ENCODE measurements around the gene MPRIP. TPM values are rescaled to one million over a fixed set of nuclear protein-coding genes. Genes with fewer than 3 reads are reported as not detected.

The MPRIP gene
- total and polyA plus RNA-seq, 3 experiments from 2014 or later = 40.3 to 184 (median 174) TPM

DNA sequence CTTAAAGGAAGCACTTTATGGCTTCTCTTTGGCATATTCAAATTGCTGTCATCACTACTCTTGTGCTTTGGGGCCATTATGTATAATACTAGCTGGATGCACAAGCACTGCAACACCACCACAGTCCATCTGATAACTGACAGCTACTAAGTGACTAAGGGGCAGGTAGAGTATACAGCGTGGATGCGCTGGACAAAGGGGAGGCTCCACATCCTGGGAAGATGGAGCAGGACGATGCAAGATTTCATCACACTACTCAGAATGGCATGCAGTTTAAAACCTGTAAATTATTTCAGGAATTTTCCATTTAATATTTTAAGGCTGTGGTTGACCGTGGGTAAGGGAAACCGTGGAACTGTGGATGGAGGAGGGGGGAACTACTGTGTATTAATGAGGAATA, 25.0 kb downstream of the MPRIP start:
- POLR2A ChIA-PET = interaction anchor here (0.7 kb wide), 1 partner anchor 68 kb away, joined by 8 read pairs; no protein-coding TSS in a partner anchor
- no peaks in the 10 kb centered on the region for H3K27me3 Mint-ChIP-seq
- H3K4me1 Mint-ChIP-seq = peaks cover 63 to 91% (median 84%) of the 10 kb centered on the region in 3 donors
- no peak overlapping the region for H3K4me3 Mint-ChIP-seq
- Histone ChIP-seq H3K27ac (ENCODE audit: low read depth, low read length) (no peak overlapping the region), H3K4me1 (ENCODE audit: insufficient read depth, low read length) (peaks cover 19% of the 10 kb centered on the region), H3K9me3 (ENCODE audit: low read length) (peaks cover 5% of the 10 kb centered on the region), H3K4me3 (ENCODE audit: low read length) (no peak overlapping the region), H3K27me3 (ENCODE audit: insufficient read depth, low read length, poor library complexity, severe bottlenecking) (no peaks in the 10 kb centered on the region), H3K36me3 (ENCODE audit: insufficient read depth, low read length) (no peaks in the 10 kb centered on the region)
- CTCF ChIA-PET = no interaction called here
- peaks cover 0 to 7% (median 0%) of the 10 kb centered on the region in 5 donors for H3K9me3 Mint-ChIP-seq
- H3K36me3 Mint-ChIP-seq = peaks cover 9 to 36% (median 13%) of the 10 kb centered on the region in 3 donors
- DNase-seq = no peak
- peak overlapping the region in 2 of 8 donors; percentile 55 to 85 for H3K27ac Mint-ChIP-seq

DNA sequence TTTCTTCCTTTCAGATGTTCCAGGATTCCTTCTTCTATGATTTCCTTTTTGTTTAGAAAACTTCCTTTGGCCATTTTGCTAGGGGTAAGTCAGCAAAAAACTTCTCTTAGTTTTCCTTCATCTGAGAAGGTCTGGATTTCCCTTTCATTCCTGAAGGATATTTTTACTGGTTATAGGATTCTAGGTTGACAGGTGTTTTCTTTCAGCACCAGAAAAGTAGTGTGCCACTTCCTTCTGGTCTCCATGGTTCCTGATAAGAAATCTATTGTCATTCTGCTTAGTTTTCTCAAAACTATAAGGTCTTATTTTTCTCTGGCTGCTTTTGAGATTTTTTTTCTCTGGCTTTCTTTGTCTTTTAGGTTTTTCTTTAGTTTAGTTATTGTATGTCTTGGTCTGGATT, 27.6 kb downstream of the MPRIP start:
- no peaks in the 10 kb centered on the region for H3K27me3 Mint-ChIP-seq
- H3K27ac ChIP-seq (ENCODE audit: low read depth, low read length) = no peak overlapping the region
- H3K36me3 ChIP-seq (ENCODE audit: insufficient read depth, low read length) = no peaks in the 10 kb centered on the region
- no peak for DNase-seq
- H3K27ac Mint-ChIP-seq = peak overlapping the region in 3 of 8 donors; percentile 52 to 78 (median 71)
- no peak overlapping the region for H3K4me3 ChIP-seq (ENCODE audit: low read length)
- H3K9me3 ChIP-seq (ENCODE audit: low read length) = peaks cover 5% of the 10 kb centered on the region
- H3K9me3 Mint-ChIP-seq = peaks cover 0 to 7% (median 0%) of the 10 kb centered on the region in 5 donors
- H3K4me1 Mint-ChIP-seq = peaks cover 63 to 90% (median 79%) of the 10 kb centered on the region in 3 donors
- no peaks in the 10 kb centered on the region for H3K27me3 ChIP-seq (ENCODE audit: insufficient read depth, low read length, poor library complexity, severe bottlenecking)
- H3K4me3 Mint-ChIP-seq = no peak overlapping the region
- ChIA-PET POLR2A (no interaction called here), CTCF (no interaction called here)
- peaks cover 9 to 33% (median 15%) of the 10 kb centered on the region in 3 donors for H3K36me3 Mint-ChIP-seq
- H3K4me1 ChIP-seq (ENCODE audit: insufficient read depth, low read length) = peaks cover 31% of the 10 kb centered on the region

DNA sequence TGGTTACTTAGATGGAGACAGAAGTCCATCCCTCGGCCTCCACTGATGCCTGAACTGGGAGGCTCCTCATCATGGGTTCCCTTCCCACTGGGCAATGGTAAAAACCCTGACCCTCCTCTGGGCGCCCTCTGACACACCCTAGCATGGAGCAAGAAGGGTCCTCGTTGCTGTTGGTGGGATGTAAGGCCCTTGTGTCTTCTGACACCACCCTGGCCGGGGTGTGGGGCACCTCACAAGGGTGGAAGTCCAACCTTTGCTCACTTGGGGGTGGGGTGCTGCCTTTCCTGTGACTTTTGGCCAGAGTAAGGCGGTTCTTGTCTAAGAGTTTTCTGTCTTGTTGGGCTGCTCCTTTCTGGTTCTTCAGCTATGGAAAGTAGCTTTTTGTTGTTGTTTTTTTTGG, 28.7 kb downstream of the MPRIP start:
- peaks cover 5% of the 10 kb centered on the region for H3K9me3 ChIP-seq (ENCODE audit: low read length)
- peaks cover 9 to 38% (median 17%) of the 10 kb centered on the region in 3 donors for H3K36me3 Mint-ChIP-seq
- no peak overlapping the region for H3K4me3 ChIP-seq (ENCODE audit: low read length)
- H3K4me1 ChIP-seq (ENCODE audit: insufficient read depth, low read length) = peaks cover 32% of the 10 kb centered on the region
- peak overlapping the region in 2 of 8 donors; percentile 51 to 78 for H3K27ac Mint-ChIP-seq
- H3K27me3 ChIP-seq (ENCODE audit: insufficient read depth, low read length, poor library complexity, severe bottlenecking) = no peaks in the 10 kb centered on the region
- peaks cover 61 to 89% (median 78%) of the 10 kb centered on the region in 3 donors for H3K4me1 Mint-ChIP-seq
- no peaks in the 10 kb centered on the region for H3K27me3 Mint-ChIP-seq
- peak overlapping the region in 1 of 7 donors; percentile 48 for H3K4me3 Mint-ChIP-seq
- CTCF ChIA-PET = interaction anchor here (0.6 to 1.5 kb wide), 2 partner anchors 9 to 516 kb away, joined by 3 read pairs; no protein-coding TSS in a partner anchor
- no peak for DNase-seq
- H3K36me3 ChIP-seq (ENCODE audit: insufficient read depth, low read length) = no peaks in the 10 kb centered on the region
- POLR2A ChIA-PET = no interaction called here
- no peak overlapping the region for H3K27ac ChIP-seq (ENCODE audit: low read depth, low read length)
- H3K9me3 Mint-ChIP-seq = peaks cover 0 to 7% (median 0%) of the 10 kb centered on the region in 5 donors

DNA sequence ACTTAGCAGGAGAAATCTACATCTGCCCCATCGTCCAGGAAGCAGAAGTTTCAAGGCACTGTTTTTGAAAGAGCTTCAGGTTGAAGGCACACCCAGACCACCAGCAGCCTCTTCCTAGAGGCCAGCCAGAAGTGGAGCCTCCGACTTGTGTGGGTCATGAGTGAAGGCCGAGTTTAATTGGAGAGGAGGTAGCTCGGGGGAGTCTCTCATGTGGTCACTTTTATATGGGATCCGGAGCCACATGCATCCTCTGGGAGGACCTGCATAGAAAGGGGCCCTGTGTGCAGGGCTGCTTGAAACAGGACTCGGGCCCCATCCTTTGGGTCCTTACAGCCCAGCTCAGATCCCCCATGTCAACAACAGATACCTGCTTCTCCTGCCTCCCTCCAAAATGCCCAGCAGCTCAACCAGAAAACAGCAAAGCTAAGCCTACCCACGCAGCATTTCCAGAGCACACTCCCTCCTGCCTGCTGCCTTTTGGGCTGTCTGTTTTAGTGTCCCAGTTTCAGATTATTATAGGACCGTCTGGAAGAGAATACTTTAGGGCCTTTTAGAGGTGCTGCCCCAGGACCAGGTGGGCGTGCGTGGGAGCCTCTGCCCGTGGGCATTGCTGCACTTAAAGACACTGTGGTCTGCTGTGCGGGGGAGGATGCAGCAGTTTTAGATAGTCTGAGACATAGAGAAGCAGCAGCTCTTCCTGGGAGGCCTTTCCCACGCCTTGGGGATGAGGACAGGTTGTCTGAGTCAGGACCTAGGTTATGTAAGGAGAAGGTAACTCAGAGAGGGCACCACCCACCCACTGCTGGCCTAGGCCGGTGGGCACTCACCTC, 29.5 kb downstream of the MPRIP start:
- Mint-ChIP-seq H3K36me3 (peaks cover 9 to 44% (median 20%) of the 10 kb centered on the region in 3 donors), H3K4me1 (peaks cover 59 to 87% (median 76%) of the 10 kb centered on the region in 3 donors), H3K27me3 (no peaks in the 10 kb centered on the region), H3K4me3 (no peak overlapping the region), H3K27ac (peak overlapping the region in 4 of 8 donors; percentile 17 to 61 (median 54)), H3K9me3 (peaks cover 0 to 7% (median 0%) of the 10 kb centered on the region in 5 donors)
- peak in 1 of 5 donors; percentile 15 for DNase-seq
- ChIA-PET POLR2A (no interaction called here), CTCF (interaction anchor here (1.5 kb wide), 1 partner anchor 9 kb away, joined by 3 read pairs; no protein-coding TSS in a partner anchor)
- peaks cover 28% of the 10 kb centered on the region for H3K4me1 ChIP-seq (ENCODE audit: insufficient read depth, low read length)
- peaks cover 5% of the 10 kb centered on the region for H3K9me3 ChIP-seq (ENCODE audit: low read length)
- H3K4me3 ChIP-seq (ENCODE audit: low read length) = no peak overlapping the region
- H3K27me3 ChIP-seq (ENCODE audit: insufficient read depth, low read length, poor library complexity, severe bottlenecking) = no peaks in the 10 kb centered on the region
- no peaks in the 10 kb centered on the region for H3K36me3 ChIP-seq (ENCODE audit: insufficient read depth, low read length)
- no peak overlapping the region for H3K27ac ChIP-seq (ENCODE audit: low read depth, low read length)

DNA sequence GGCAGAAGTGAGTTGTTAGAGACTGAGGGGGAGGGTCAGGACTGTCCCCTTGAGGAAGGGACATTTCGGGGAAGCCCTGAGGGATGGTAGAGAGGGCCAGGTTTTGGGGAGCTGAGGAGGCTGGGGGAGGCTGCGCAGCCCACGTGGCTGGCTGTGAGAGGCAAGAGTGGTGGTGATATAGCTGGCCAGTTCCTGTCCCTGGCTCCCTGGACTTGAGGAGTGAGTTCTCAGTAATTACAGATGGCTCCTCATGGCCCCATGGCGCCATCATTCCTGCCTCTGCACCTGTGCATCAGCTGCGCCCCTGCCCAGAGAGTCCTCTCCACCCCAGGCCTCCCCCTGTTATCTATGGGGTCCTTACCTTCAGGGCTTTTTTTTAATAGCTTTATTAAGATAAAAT, 30.3 kb downstream of the MPRIP start:
- Mint-ChIP-seq H3K4me1 (peaks cover 53 to 80% (median 74%) of the 10 kb centered on the region in 3 donors), H3K27ac (peak overlapping the region in 4 of 8 donors; percentile 17 to 83 (median 60)), H3K27me3 (no peaks in the 10 kb centered on the region), H3K9me3 (peaks cover 0 to 7% (median 0%) of the 10 kb centered on the region in 5 donors), H3K4me3 (peak overlapping the region in 1 of 7 donors; percentile 39), H3K36me3 (peaks cover 9 to 51% (median 21%) of the 10 kb centered on the region in 3 donors)
- ChIA-PET POLR2A (no interaction called here), CTCF (no interaction called here)
- peaks cover 4% of the 10 kb centered on the region for H3K36me3 ChIP-seq (ENCODE audit: insufficient read depth, low read length)
- H3K4me1 ChIP-seq (ENCODE audit: insufficient read depth, low read length) = peaks cover 28% of the 10 kb centered on the region
- peaks cover 5% of the 10 kb centered on the region for H3K9me3 ChIP-seq (ENCODE audit: low read length)
- H3K27ac ChIP-seq (ENCODE audit: low read depth, low read length) = no peak overlapping the region
- H3K27me3 ChIP-seq (ENCODE audit: insufficient read depth, low read length, poor library complexity, severe bottlenecking) = no peaks in the 10 kb centered on the region
- DNase-seq = peak in 1 of 5 donors; percentile 9
- no peak overlapping the region for H3K4me3 ChIP-seq (ENCODE audit: low read length)

DNA sequence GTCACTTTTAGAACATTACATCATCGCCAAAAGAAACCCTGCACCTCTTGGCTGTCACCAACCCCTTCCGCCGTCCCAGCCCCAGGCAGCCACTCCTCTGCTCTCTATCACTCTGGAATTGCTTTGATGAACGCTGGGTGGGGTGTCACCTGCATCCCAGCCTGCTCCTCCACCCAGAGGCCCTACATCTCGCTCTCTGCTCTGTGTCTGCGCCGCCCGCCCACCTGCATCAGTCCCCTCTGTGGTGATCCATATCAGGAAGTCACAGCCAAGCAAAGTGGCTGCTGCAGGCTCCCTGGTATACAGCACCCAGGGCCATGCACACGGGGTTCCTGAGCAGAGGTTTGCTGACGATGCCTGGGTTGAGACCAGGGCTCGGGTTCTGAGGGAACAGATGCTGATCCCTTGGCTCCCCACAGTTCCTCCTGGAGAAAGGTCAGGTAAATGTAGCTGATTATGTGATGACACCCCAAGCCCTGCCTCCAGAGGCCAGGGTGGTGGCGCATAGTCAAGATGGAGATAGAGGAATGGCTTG, 30.8 kb downstream of the MPRIP start:
- CTCF ChIA-PET = no interaction called here
- Mint-ChIP-seq H3K36me3 (peaks cover 12 to 55% (median 21%) of the 10 kb centered on the region in 3 donors), H3K27ac (peak overlapping the region in 3 of 8 donors; percentile 60 to 78 (median 73)), H3K9me3 (peaks cover 0 to 7% (median 0%) of the 10 kb centered on the region in 5 donors), H3K4me1 (peaks cover 50 to 77% (median 74%) of the 10 kb centered on the region in 3 donors), H3K4me3 (no peak overlapping the region), H3K27me3 (no peaks in the 10 kb centered on the region)
- no peak overlapping the region for H3K4me3 ChIP-seq (ENCODE audit: low read length)
- peaks cover 28% of the 10 kb centered on the region for H3K4me1 ChIP-seq (ENCODE audit: insufficient read depth, low read length)
- H3K27ac ChIP-seq (ENCODE audit: low read depth, low read length) = no peak overlapping the region
- POLR2A ChIA-PET = no interaction called here
- H3K36me3 ChIP-seq (ENCODE audit: insufficient read depth, low read length) = peaks cover 10% of the 10 kb centered on the region
- peak in 1 of 5 donors; percentile 26 for DNase-seq
- H3K27me3 ChIP-seq (ENCODE audit: insufficient read depth, low read length, poor library complexity, severe bottlenecking) = no peaks in the 10 kb centered on the region
- H3K9me3 ChIP-seq (ENCODE audit: low read length) = peaks cover 5% of the 10 kb centered on the region

DNA sequence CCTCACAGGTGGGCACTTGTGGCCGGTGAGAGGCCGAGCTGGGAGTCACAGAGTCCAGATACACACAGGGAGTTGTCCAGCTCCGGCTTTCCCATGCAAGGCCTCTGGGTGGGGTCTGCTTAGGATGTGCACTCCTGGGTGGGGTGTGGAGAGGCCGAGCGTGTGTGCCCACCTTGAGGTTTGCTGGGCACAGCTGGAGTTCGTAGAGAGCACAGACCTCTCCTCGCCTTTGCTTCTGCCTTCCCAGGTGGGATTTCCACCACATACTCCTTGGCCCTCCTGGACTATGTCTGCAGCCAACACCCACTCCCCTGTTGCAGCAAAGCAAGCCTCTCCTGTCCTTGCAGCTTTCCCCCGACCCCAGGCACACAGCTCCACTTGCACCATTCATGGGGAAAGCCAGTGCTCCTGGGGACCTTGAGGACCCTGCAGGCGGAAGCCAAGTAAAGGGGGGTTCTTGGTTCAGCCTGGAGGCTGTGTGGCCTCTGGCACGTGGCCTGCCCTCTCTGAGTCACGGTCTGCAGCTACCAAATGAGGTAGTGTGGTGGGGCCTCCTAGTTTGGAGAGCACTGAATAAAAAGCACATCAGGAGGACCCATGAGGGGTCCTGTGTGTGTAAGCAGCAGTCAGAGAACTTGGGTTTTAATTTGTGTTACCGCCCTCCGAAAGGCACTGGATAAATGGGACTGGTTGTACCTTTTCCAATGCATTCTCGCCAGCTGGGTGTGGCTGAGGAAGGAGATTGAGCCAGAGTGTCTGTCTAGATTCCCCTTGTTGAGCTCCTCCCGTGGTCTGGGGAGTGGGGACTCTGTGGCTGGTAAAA, 31.5 kb downstream of the MPRIP start:
- Histone ChIP-seq H3K36me3 (ENCODE audit: insufficient read depth, low read length) (peaks cover 12% of the 10 kb centered on the region), H3K27ac (ENCODE audit: low read depth, low read length) (no peak overlapping the region), H3K27me3 (ENCODE audit: insufficient read depth, low read length, poor library complexity, severe bottlenecking) (no peaks in the 10 kb centered on the region), H3K9me3 (ENCODE audit: low read length) (peaks cover 5% of the 10 kb centered on the region), H3K4me3 (ENCODE audit: low read length) (no peak overlapping the region), H3K4me1 (ENCODE audit: insufficient read depth, low read length) (peaks cover 28% of the 10 kb centered on the region)
- Mint-ChIP-seq H3K9me3 (peaks cover 0 to 7% (median 0%) of the 10 kb centered on the region in 5 donors), H3K36me3 (peaks cover 12 to 62% (median 21%) of the 10 kb centered on the region in 3 donors), H3K4me1 (peaks cover 49 to 75% (median 71%) of the 10 kb centered on the region in 3 donors), H3K27me3 (no peaks in the 10 kb centered on the region), H3K27ac (peak overlapping the region in 2 of 8 donors; percentile 38 to 41), H3K4me3 (no peak overlapping the region)
- ChIA-PET CTCF (no interaction called here), POLR2A (no interaction called here)
- peak in 1 of 5 donors; percentile 37 for DNase-seq

Measured in CD8-positive, alpha-beta memory T cell (primary cell).